ENCODE results near the gene TMEM158.
A peak's percentile ranks its signal among the peaks of the same experiment; 100 is the strongest.

The TMEM158 gene

DNA sequence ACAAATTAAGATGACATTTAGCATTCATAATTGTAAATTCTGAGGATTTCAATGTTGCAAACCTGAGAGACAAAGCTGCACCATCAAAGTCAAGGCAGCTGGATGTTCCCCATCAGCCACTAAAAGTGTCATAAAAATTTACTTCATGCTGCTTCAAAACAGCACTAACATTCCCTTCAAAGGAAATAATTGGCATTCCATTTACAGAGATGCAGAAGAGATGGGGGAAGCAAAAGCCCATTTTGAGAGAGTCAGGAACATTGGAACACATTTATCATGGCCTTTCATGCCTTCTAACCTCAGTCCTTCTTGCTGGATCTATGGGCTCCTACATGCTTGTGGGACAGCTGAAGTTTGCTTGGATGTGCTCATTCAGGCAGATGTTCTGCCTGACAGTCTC is 6.4 kb upstream of the TMEM158 start:
- DNase-seq (ENCODE audit: low spot score): no peak

DNA sequence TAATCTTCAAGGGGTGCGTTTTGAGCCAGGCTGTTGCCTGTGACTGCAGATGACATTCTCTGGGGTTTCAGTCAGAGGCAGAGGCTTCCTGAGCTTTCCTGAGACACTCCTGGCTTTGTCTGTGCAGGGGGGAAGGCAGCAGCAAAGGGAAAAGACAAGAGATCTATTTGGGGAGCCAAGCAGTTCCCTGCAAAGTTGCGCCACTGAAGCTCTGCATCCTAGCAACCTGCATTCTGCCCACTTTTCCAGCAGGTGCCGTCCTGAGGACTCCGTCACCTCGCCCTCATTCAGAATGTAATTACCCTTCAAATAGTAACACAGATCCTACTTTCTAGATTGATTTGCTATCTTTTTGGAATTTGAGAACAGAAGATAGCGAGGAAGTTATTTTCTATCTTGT is 1.9 kb upstream of the TMEM158 start:
- no peak for DNase-seq (ENCODE audit: low spot score)

- no peak for DNase-seq (ENCODE audit: low spot score)
Measured at GRCh38 chr3:45227071-45227820, 1.2 kb upstream of the TMEM158 start.

- no peak for DNase-seq (ENCODE audit: low spot score)
Measured at GRCh38 chr3:45225465-45226205, 452 bp downstream of the TMEM158 start.

DNA sequence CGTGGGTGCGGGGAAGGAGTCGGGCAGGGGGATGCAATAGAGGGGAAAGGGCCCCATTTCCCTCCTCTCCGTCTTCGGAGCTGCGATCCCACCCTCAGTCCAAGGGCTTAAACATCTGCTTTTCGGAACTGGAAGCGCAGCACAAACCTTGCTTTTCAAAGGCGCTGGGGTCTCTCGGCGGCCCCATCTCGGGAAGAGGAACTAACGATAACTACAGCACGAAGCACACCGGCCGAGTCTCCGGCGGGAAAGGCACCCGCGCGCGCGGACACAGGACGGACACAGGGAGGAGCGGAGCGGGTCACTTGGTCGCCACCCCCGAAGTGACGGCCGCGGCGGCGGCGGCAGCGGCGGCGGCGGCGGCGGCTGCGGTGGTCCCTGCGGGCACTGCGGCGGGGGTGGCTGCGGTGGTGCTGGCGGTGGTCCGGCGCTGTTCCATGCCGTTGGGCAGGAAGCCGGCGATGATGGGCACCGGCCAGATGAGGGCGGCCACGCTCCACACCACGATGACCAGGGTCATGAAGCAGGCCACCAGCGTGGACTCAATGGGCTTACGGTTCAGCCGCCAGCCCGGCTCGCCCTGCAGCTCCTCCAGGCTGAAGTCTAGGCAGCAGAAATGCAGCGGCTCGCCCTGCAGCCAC is 1.1 kb downstream of the TMEM158 start:
- DNase-seq (ENCODE audit: low spot score): peak; percentile 75

GRCh38 chr3:45223889-45224727 is 2.0 kb downstream of the TMEM158 start:
- DNase-seq (ENCODE audit: low spot score): no peak

GRCh38 chr3:45219694-45220093 is 6.4 kb downstream of the TMEM158 start:
- no peak for DNase-seq (ENCODE audit: low spot score)

DNA sequence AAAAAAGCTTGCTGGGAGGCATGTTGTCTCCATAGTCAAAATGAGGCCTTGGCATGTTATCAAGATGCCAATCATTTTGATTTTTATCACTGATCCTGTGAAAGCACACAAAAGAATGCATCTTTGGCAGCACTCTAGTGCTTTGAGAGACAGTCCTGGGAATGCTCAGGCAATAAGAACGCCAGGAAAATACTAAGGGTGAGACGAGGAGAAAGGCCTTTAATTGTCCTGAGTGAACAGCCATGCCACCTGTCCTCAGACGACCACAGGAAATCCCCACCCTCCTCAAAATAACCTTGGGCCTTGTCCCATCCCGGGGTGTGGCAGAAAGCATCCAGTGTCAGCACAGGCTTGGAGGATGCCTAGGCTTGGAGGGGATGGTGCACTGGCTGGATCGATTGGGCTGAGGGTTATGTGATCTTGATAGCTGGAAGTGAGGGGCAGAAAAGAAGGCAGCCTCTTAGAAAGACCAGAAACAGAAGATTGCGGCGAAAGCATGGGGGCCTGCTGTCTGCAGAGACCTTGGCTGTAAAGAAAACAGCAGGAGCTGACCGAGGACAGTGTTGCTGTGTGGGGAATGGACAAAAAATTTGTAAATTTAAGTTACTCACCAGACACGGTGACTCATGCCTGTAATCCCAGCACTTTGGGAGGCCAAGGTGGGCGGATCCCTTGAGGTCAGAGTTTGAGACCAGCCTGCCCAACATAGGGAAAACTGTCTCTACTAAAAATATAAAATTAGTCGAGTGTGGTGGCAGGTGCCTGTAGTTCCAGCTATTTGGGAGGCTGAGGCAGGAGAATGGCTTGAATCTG is 7.3 kb downstream of the TMEM158 start:
- no peak for DNase-seq (ENCODE audit: low spot score)

- DNase-seq (ENCODE audit: low spot score): no peak
Measured at GRCh38 chr3:45216021-45216609, 10.0 kb downstream of the TMEM158 start.

DNA sequence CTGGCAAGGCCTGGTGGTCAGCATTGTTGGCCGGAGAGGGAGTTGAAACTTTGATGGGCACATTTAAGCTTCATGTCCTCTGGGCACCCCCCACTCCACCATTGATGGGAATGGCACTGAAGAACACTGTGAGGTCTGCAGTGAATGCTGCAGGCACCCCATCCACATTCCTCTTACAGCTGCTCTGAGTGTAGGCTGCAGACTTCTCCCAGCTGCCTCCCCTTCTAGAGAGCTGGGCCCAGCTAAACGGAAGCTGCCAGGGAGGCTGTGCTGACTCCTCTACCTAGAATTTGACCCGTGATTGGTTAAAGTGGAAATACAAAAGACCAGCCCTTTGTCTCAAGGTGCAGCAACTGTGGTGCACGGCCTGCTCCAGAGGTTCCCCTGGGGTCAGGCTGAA is 10.6 kb downstream of the TMEM158 start:
- DNase-seq (ENCODE audit: low spot score): no peak

- DNase-seq (ENCODE audit: low spot score): no peak
Measured at GRCh38 chr3:45214061-45214680, 11.9 kb downstream of the TMEM158 start.

- DNase-seq (ENCODE audit: low spot score): no peak
Measured at GRCh38 chr3:45212095-45212468, 14.0 kb downstream of the TMEM158 start.

GRCh38 chr3:45211466-45212094 is 14.5 kb downstream of the TMEM158 start:
- DNase-seq (ENCODE audit: low spot score): no peak

- no peak for DNase-seq (ENCODE audit: low spot score)
Measured at GRCh38 chr3:45210308-45211041, 15.6 kb downstream of the TMEM158 start.

DNA sequence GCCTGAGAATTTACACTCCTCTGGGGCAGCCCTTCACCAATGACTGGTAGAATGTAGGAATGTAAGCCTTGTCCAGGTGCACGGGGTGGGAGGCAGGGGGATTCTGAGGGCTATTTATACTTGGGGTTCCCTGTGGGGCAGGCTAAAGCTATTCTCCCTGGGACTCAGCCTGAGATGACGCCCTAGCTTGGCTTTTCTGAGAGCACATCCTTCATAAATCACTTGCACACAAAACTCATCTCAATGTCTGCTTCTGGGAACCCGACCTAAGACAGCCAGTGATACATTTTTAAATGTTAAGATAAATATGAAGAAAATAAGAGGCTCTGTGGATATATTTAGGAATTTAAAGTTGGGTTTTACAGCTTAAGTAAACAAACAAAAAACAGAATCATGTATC is 16.6 kb downstream of the TMEM158 start:
- no peak for DNase-seq (ENCODE audit: low spot score)

GRCh38 chr3:45208586-45208985 is 17.5 kb downstream of the TMEM158 start:
- DNase-seq (ENCODE audit: low spot score): no peak

DNA sequence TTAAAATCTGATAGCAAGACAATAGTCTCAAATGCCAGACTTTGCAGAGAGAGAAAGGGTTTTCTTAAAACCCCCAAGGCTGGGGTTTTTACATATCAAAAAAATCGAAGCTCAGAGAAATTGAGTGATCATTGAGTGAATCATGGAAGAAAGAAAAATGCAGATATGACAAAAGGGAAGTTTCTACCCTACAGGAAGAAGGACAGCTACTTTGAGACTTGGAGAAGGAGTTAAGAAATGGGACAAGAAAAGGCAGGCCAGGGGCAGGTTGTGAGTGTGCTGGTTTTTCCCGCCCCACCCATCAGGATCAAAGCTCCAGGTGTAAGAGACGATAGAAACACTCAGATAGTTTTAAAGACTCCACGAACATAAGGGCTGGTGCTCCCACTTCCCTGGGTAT is 18.6 kb downstream of the TMEM158 start:
- DNase-seq (ENCODE audit: low spot score): no peak

DNA sequence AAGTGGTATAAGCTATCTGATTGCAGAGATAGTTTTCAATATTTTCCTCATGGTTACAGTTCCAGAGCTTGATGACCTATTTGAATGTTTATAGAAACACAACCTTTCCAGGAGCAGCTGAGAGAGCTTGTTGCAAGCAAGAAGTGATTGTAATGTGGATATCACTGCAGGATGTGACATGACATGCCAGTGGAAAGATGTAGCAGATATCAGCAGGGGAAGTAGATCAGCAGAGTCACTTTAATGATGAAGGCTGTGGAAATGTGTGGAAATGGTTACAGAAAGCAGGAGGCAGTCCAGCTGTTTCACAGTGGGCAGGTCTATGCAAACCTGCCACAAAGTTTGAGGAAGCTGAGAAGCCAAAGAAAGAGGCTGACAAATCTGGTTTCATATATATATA is 21.0 kb downstream of the TMEM158 start:
- DNase-seq (ENCODE audit: low spot score): no peak

- no peak for DNase-seq (ENCODE audit: low spot score)
Measured at GRCh38 chr3:45204136-45204535, 22.0 kb downstream of the TMEM158 start.
